Measurements from ENCODE around the gene ZNF423.

The ZNF423 gene

GRCh38 chr16:49464877-49465504, 390.9 kb downstream of the ZNF423 start:
- FAIRE-seq = no peak

- FAIRE-seq = no peak
These were observed 391.8 kb downstream of the ZNF423 start for GRCh38 chr16:49464093-49464492.

DNA sequence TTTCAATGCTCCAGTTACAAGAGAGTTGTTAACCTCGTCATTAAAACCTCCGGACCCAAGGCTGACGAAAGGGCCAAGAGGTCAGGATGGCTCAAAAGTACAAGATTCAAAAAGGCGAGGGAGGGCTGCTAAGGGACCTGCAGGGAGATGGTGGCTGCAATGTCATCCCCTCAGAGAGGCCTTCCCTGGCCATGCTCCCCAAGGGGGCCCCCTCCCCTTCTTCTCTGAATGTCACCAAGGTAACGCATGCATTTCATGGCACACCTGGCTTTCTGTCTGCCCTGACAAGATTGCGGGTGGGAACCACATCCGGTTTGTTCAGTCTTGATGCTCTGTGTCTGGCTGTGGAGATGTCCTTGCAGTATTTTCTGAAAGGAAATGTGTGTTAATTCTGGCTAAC, 392.4 kb downstream of the ZNF423 start:
- no peak for FAIRE-seq

- no peak for FAIRE-seq
These were observed 392.9 kb downstream of the ZNF423 start for GRCh38 chr16:49462989-49463371.

- FAIRE-seq = no peak
These were observed 393.4 kb downstream of the ZNF423 start for GRCh38 chr16:49462362-49462988.

DNA sequence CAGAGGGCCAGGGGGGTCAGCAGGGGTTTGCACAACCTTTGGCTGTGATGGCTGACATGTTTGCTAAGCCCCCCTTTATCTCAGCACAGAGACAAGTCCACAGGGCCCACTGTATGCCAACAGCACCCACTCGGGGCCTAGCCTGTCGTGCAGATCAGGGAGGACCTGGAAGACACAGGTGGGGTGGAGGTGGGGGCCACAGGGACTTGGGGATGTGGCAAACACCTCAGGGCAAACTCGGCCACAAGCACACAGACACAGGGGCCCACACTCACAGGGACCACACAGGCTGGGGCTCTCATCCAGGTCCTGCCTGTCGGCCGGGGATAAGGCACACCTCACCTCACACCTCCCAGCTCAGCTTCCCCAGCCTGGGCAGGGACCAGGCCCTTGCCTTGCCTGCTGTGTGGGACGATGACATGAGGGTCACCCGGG, 394.4 kb downstream of the ZNF423 start:
- FAIRE-seq = no peak

GRCh38 chr16:49460786-49461470, 395.0 kb downstream of the ZNF423 start:
- no peak for FAIRE-seq

- no peak for FAIRE-seq
These were observed 395.8 kb downstream of the ZNF423 start for GRCh38 chr16:49459953-49460735.

DNA sequence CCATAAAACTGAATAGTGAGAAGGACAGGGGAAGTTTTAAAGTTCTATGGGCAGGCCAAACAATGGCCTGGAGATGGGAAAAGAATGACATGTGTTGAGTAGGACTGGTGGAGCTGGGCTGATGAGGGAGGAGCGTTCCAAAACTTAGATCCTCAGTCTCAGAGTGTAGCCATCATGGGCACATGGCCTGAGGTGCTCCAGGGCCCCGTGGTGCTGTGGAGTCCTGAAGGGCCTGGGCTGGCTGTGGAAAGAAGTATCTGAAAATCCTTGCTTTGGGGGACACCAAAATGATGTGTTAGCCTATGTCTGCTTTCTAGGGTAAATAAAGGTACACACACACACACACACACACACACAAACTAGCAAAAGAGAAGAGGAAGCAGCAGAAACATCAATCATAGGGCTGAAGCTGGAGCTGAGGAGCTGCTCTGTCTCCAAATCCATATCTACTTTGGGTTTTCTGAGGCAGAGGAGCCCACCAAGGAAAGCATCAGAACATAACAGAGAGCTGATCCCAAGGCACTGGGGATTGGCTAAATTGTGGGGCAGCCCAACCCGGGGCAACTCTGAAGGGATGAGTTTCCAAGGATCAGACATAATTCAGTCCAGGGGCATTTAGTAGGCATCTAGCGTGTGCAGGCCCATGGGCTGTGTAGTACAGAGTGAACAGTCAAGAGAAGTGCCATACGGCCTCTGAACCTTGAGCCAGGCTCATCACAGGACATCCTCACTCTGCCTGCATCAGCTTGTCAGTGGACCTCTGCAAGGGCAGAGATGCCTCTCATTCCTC, 397.1 kb downstream of the ZNF423 start:
- no peak for FAIRE-seq

GRCh38 chr16:49458243-49458642, 397.7 kb downstream of the ZNF423 start:
- no peak for FAIRE-seq

DNA sequence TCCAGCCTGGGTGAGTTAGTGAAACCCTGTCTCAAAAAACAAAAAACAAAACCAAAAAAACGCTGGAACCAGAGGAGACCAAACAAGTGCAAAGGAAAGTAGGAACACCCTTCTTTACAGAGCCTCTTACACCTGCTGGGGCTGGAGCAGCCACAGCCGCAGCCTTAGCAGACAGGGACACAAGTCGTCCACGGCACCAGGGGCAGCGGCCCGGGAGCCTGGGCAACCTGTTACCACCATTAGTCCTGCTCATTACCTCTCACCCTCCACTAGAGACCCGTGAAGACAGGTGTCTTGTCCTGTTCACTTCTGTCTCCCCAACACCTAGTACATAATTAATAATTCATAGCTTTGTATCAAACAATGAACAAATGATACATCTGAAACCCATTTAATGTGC, 398.7 kb downstream of the ZNF423 start:
- no peak for FAIRE-seq

DNA sequence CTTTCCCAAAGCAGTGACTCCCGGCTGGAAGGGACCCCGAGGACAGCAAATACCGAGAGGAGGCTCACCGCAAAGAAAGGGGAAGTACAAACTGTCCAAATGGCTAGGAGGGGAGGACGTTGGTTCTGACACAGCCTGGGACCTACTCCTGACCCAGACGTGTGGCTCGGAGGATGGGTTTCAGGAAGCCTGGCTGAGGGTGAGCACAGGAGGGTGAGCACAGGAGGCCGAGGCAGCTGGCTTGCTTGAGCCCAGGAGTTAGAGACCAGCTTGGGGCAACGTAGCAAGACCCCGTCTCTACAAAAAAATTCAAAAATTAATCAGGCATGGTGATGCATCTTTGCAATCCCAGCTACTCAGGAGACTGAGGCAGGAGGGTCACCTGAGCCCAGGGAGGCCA, 399.1 kb downstream of the ZNF423 start:
- no peak for FAIRE-seq

- FAIRE-seq = no peak
These were observed 399.7 kb downstream of the ZNF423 start for GRCh38 chr16:49455991-49456745.

DNA sequence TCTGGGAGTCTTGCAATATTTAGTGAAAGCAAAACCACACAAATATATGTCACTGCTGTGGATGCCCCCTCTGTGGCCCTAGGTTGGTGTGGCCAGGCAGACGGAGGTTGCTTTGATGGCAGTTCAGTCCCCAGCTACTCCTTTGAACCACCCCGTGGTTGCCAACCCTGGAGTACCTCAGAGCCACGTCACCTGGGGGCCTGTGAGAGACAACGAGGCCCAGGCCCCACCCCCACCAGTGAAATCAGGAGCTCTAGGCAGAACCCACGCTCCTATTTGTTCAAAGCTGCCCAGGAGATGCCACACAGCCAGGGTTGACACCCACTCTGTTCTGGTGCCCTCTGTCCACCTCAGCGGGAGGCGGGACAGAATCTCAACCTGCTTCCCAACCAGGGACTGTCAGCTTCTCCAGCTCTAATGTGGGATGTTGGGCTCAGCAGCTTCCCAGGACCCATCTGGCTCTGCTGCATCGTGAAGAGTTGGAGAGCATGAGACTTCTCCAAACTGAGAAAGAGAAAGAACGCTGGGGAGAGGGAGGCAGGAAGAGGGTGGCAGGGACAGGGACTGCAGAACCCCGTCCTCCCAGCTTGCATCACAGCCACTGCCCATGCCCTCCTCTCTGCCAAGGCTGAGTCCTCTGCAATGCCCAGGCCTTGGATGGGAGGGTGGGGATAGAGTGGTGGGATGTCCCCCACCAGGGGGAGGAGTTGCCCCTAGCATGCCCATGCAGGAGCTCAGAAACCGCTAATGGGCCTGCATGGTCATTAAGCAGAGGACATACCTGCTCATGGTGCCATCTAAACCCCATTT, 400.5 kb downstream of the ZNF423 start:
- no peak for FAIRE-seq

- FAIRE-seq = no peak
These were observed 401.3 kb downstream of the ZNF423 start for GRCh38 chr16:49454426-49455180.

GRCh38 chr16:49453983-49454382, 401.9 kb downstream of the ZNF423 start:
- FAIRE-seq = no peak

- no peak for FAIRE-seq
These were observed 402.9 kb downstream of the ZNF423 start for GRCh38 chr16:49453021-49453420.

- FAIRE-seq = no peak
These were observed 403.3 kb downstream of the ZNF423 start for GRCh38 chr16:49452578-49452977.

GRCh38 chr16:49452108-49452507, 403.8 kb downstream of the ZNF423 start:
- FAIRE-seq = no peak

GRCh38 chr16:49446805-49447204, 409.1 kb downstream of the ZNF423 start:
- no peak for FAIRE-seq
